ENCODE data around the gene USP40. TPM values are rescaled to one million over a fixed set of nuclear protein-coding genes. Genes with fewer than 3 reads are reported as not detected.

Gene USP40
- total RNA-seq, 3 donors from 2014 or later, result 29.2 to 53.4 (median 35.2) TPM

DNA sequence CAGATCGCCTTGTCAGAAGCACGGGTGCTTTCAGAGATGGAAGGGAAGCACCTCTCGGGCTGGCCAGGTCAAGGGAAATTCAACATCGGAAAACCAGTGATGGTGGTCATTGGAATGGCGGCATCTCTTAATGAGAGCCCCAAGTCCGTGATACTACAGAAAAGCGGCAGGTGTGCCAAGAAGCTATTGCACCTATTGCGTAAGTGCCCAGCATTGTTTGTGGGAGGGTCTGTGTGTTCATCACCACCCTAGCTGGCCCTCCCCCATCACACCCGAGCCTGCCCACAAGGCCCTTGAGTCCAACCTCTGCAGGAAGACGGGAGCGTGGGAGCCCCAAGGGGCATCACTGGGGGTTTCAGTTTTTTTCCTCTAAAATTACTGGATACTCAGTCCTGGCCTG, 111.6 kb downstream of the USP40 start:
- Histone ChIP-seq H3K4me1 (no peaks in the 10 kb centered on the region), H3K9me3 (no peaks in the 10 kb centered on the region), H3K36me3 (no peaks in the 10 kb centered on the region), H3K27me3 (no peaks in the 10 kb centered on the region), H3K4me3 (no peak overlapping the region), H3K27ac (no peak overlapping the region)
- peak in 1 of 2 donors; percentile 25 for DNase-seq (ENCODE audit: low spot score in 2 of 2)
- intact Hi-C loops (cut with DNase I; ENCODE audit: low total_unique reads), result no loop called here
- TF ChIP-seq POLR2AphosphoS5 (IDR thresholded peaks at IDR 0.05) (no peak), POLR2A (IDR thresholded peaks at IDR 0.05) (no peak)
- TF ChIP-seq, protein P1, sequence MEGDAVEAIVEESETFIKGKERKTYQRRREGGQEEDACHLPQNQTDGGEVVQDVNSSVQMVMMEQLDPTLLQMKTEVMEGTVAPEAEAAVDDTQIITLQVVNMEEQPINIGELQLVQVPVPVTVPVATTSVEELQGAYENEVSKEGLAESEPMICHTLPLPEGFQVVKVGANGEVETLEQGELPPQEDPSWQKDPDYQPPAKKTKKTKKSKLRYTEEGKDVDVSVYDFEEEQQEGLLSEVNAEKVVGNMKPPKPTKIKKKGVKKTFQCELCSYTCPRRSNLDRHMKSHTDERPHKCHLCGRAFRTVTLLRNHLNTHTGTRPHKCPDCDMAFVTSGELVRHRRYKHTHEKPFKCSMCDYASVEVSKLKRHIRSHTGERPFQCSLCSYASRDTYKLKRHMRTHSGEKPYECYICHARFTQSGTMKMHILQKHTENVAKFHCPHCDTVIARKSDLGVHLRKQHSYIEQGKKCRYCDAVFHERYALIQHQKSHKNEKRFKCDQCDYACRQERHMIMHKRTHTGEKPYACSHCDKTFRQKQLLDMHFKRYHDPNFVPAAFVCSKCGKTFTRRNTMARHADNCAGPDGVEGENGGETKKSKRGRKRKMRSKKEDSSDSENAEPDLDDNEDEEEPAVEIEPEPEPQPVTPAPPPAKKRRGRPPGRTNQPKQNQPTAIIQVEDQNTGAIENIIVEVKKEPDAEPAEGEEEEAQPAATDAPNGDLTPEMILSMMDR (IDR thresholded peaks at IDR 0.05), result no peak

GRCh38 chr2:233453916-233454315, 112.7 kb downstream of the USP40 start:
- intact Hi-C loops (cut with DNase I; ENCODE audit: low total_unique reads), result no loop called here
- Histone ChIP-seq H3K4me1 (no peaks in the 10 kb centered on the region), H3K27ac (no peak overlapping the region), H3K9me3 (no peaks in the 10 kb centered on the region), H3K4me3 (no peak overlapping the region), H3K36me3 (no peaks in the 10 kb centered on the region), H3K27me3 (no peaks in the 10 kb centered on the region)
- peak in 1 of 2 donors; percentile 30 for DNase-seq (ENCODE audit: low spot score in 2 of 2)
- TF ChIP-seq POLR2A (IDR thresholded peaks at IDR 0.05) (no peak), POLR2AphosphoS5 (IDR thresholded peaks at IDR 0.05) (no peak)
- TF ChIP-seq, protein P1 (IDR thresholded peaks at IDR 0.05), result no peak

DNA sequence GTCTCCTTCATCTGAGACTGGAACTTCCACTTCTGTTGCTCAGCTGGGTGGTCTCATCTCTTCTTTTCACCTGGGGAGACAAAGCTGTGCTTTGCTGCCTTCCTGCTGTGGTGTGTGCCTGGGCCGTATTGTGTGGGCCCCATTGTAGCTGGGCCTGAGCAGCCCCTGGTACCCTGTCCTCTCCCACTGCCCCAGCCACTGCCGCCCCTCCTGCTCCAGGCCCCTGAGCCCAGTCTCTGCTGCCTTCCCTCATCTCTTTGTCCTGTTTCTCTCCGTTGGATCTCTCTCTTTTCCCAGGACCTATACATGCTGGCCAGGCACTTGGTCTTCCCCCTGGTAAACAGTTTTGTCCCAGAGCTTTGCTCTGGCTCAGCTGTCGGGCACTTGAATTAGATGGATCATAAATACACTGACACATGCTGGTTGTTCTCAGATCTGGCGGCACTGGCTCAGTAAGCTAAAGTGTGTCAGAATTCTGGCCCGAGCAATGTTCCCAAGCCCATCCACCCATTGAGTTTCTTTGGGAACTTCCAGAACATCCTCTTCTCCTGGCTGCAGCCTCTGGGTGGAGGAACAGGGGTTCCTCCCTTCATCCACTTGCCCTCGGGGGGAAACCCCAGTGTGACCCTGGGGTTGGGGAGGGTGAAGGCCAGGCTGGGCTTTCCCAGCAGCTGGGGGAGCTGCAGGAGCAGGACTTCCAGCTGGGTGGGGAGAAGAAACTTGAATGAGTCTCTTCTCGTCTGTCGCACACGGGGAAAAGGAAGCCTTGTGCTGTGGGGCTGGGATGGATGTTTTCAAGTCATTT, 113.3 kb downstream of the USP40 start:
- DNase-seq (ENCODE audit: low spot score in 2 of 2), result peak in 1 of 2 donors; percentile 19
- Histone ChIP-seq H3K27me3 (no peaks in the 10 kb centered on the region), H3K9me3 (no peaks in the 10 kb centered on the region), H3K36me3 (no peaks in the 10 kb centered on the region), H3K4me1 (no peaks in the 10 kb centered on the region), H3K4me3 (no peak overlapping the region), H3K27ac (no peak overlapping the region)
- TF ChIP-seq, protein P1 (IDR thresholded peaks at IDR 0.05), result no peak
- TF ChIP-seq POLR2AphosphoS5 (IDR thresholded peaks at IDR 0.05), result no peak
- TF ChIP-seq POLR2A (IDR thresholded peaks at IDR 0.05), result no peak
- intact Hi-C loops (cut with DNase I; ENCODE audit: low total_unique reads), result no loop called here

- TF ChIP-seq POLR2AphosphoS5 (IDR thresholded peaks at IDR 0.05), result no peak
- no peak for TF ChIP-seq POLR2A (IDR thresholded peaks at IDR 0.05)
- TF ChIP-seq, protein P1 (IDR thresholded peaks at IDR 0.05), result no peak
- no peak overlapping the region for H3K4me3 ChIP-seq
- intact Hi-C loops (cut with DNase I; ENCODE audit: low total_unique reads), result no loop called here
- no peaks in the 10 kb centered on the region for H3K36me3 ChIP-seq
- no peaks in the 10 kb centered on the region for H3K4me1 ChIP-seq
- no peak for DNase-seq (ENCODE audit: low spot score in 2 of 2)
- H3K27me3 ChIP-seq, result no peaks in the 10 kb centered on the region
- no peak overlapping the region for H3K27ac ChIP-seq
- H3K9me3 ChIP-seq, result no peaks in the 10 kb centered on the region
These were observed 114.6 kb downstream of the USP40 start for GRCh38 chr2:233451950-233452349.

- H3K9me3 ChIP-seq, result no peaks in the 10 kb centered on the region
- H3K27me3 ChIP-seq, result no peaks in the 10 kb centered on the region
- intact Hi-C loops (cut with DNase I; ENCODE audit: low total_unique reads), result no loop called here
- H3K27ac ChIP-seq, result no peak overlapping the region
- DNase-seq (ENCODE audit: low spot score in 2 of 2), result peak in 1 of 2 donors; percentile 19
- H3K4me1 ChIP-seq, result no peaks in the 10 kb centered on the region
- H3K4me3 ChIP-seq, result no peak overlapping the region
- no peak for TF ChIP-seq POLR2AphosphoS5 (IDR thresholded peaks at IDR 0.05)
- TF ChIP-seq, protein P1 (IDR thresholded peaks at IDR 0.05), result no peak
- H3K36me3 ChIP-seq, result peaks cover 2% of the 10 kb centered on the region
These were observed 115.6 kb downstream of the USP40 start for GRCh38 chr2:233450864-233451575.
